Natural killer cell (primary cell): ENCODE data around the gene GJB4. TPM values are rescaled to one million over a fixed set of nuclear protein-coding genes. Genes with fewer than 3 reads are reported as not detected.
A peak's percentile ranks its signal among the peaks of the same experiment; 100 is the strongest.

ENCODE experiments used
- ATAC-seq, 3 donors: fragments of 150-1000 bp in 2 of 3; fragments of 200-7000 bp in 1 of 3; cut with Tn5 transposase; 1 replicate in 1 of 3; 2 replicates in 2 of 3; pipeline ENCODE4 v1.10.0; 2021; ENCODE audit warnings: mild to moderate bottlenecking in 2 of 3, moderate library complexity in 2 of 3
- DNase-seq, 2 donors: peaks; one replicate each; pipeline versions ENCODE4 v3.0.0 to v3.0.0-alpha.2; 2013 to 2021; ENCODE audit warnings: mixed read lengths in 1 of 2
- H3K27ac ChIP-seq: one replicate; pipeline ENCODE4 v1.5.1; 2013; ENCODE audit warnings: mild to moderate bottlenecking, low read length
- H3K27me3 ChIP-seq: one replicate; pipeline ENCODE4 v1.6.1; 2013; ENCODE audit warnings: low read length; ENCODE audit not compliant: control insufficient read depth, insufficient read depth
- H3K36me3 ChIP-seq: one replicate; pipeline ENCODE4 v1.6.1; 2013; ENCODE audit warnings: low read length; ENCODE audit not compliant: control insufficient read depth, insufficient read depth
- H3K4me1 ChIP-seq: one replicate; pipeline ENCODE4 v1.6.1; 2013; ENCODE audit warnings: low read length; ENCODE audit not compliant: control insufficient read depth, insufficient read depth
- H3K4me3 ChIP-seq: one replicate; pipeline ENCODE4 v1.5.1; 2013; ENCODE audit warnings: low read length
- H3K9me3 ChIP-seq: one replicate; pipeline ENCODE4 v1.6.1; 2013; ENCODE audit warnings: low read length; ENCODE audit not compliant: control insufficient read depth, insufficient read depth
- H3K27ac Mint-ChIP-seq, 2 donors: one replicate each; pipeline ENCODE4 v1.8.0; 2022; ENCODE audit warnings: mild to moderate bottlenecking in 2 of 2, mixed read lengths in 2 of 2, moderate library complexity in 1 of 2
- H3K27me3 Mint-ChIP-seq, 2 donors: one replicate each; pipeline ENCODE4 v1.8.0; 2022; ENCODE audit warnings: low read depth in 2 of 2, mixed read lengths in 2 of 2
- H3K36me3 Mint-ChIP-seq: one replicate; pipeline ENCODE4 v1.8.0; 2022; ENCODE audit warnings: mixed read lengths
- H3K4me1 Mint-ChIP-seq, 2 donors: one replicate each; pipeline ENCODE4 v1.8.0; 2022; ENCODE audit warnings: mixed read lengths in 2 of 2
- H3K4me3 Mint-ChIP-seq: one replicate; pipeline ENCODE4 v1.8.0; 2022; ENCODE audit warnings: mild to moderate bottlenecking, moderate library complexity, mixed read lengths
- H3K9me3 Mint-ChIP-seq, 2 donors: one replicate each; pipeline ENCODE4 v1.8.0; 2022; ENCODE audit warnings: mixed read lengths in 2 of 2
- WGBS: methylation state at CpG from one replicate; pipeline ENCODE4 v1.1.7; 2013; ENCODE audit warnings: missing lambda C conversion rate; ENCODE audit not compliant: insufficient coverage; 5-methylcytosine and 5-hydroxymethylcytosine counted together
- intact Hi-C: fragments of 100-400 bp; cut with micrococcal nuclease; formaldehyde crosslinking; loops from one replicate; pipeline ENCODE4 v1.14.2; 2022
- total RNA-seq, 4 donors: library from RNA; stranded (reverse); fragments of 120-200 nt in 1 of 4; gene quantifications; one replicate each; pipeline versions ENCODE4 v1.2.3 to v1.2.4, GENCODE V29; 2013 to 2022
- TF ChIP-seq, protein P1 (sequence below): fragments of 200-600 bp; IDR thresholded peaks from one replicate; pipeline ENCODE4 v1.8.0; 2022; ENCODE audit warnings: antibody characterized with exemption

The GJB4 gene
- total RNA-seq, 3 donors from 2014 or later (not counting 1 experiment from before 2014, with no cell fraction given) = not detected

DNA sequence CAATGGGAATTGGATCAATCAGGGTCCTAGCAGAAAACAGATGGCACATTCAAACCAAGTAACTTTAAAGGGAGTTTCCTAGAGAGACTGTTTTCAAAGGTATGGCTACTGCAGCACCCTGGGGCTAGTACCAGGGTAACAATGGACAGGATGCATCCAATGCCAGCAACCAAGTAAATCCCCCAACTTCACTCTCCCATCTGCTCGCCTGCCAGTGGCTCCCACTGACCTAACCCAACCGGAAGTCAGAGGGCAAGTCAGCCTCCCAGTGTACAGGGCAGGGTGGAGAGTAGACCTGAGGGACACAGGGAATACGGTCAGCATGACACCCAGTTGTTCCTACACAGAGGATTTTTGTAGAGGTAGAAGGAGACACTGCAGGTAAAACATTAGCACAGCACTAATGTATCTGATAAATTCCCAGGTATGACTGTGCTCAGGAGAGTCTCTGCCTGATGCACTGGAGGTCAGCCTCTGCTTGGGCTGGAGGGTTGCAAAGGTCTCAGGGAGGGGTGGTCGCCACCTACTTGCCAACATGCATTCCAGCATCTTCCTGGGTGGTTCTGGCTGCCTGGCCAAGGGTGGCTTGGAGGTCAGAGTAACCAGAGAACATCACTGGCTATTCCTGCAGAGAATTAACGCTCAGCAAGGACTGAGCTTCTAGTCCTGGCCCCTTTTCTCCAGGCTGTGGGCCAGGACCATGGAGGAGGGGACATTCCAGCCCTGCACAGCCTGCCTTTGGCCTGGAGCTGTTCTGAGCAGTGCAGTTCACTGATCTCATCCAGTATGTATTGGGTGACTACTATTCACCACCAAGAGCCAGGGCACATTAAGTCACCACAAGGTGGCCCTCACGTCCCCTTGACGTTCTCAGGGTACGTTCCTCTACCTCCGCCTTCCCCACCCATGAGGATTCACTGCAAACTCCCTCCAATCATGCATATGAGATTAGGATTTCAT lies 28.2 kb downstream of the GJB4 start:
- Histone ChIP-seq H3K36me3 (no peaks in the 10 kb centered on the region), H3K4me1 (peaks cover 9% of the 10 kb centered on the region), H3K4me3 (no peak overlapping the region), H3K9me3 (no peaks in the 10 kb centered on the region), H3K27ac (no peak overlapping the region), H3K27me3 (peaks cover 3% of the 10 kb centered on the region)
- ATAC-seq = no peak
- Mint-ChIP-seq H3K36me3 (no peaks in the 10 kb centered on the region), H3K4me3 (no peak overlapping the region), H3K4me1 (peaks cover 5 to 13% of the 10 kb centered on the region in 2 donors), H3K27me3 (peaks cover 28 to 29% of the 10 kb centered on the region in 2 donors), H3K9me3 (no peaks in the 10 kb centered on the region), H3K27ac (no peak overlapping the region)
- WGBS = 66% methylated on average over 9 of the region's 9 CpGs
- DNase-seq = no peak
- intact Hi-C loops = loop anchor here (5.0 kb wide), 1 partner anchor 985 kb away; no protein-coding TSS in a partner anchor
- TF ChIP-seq, protein P1, sequence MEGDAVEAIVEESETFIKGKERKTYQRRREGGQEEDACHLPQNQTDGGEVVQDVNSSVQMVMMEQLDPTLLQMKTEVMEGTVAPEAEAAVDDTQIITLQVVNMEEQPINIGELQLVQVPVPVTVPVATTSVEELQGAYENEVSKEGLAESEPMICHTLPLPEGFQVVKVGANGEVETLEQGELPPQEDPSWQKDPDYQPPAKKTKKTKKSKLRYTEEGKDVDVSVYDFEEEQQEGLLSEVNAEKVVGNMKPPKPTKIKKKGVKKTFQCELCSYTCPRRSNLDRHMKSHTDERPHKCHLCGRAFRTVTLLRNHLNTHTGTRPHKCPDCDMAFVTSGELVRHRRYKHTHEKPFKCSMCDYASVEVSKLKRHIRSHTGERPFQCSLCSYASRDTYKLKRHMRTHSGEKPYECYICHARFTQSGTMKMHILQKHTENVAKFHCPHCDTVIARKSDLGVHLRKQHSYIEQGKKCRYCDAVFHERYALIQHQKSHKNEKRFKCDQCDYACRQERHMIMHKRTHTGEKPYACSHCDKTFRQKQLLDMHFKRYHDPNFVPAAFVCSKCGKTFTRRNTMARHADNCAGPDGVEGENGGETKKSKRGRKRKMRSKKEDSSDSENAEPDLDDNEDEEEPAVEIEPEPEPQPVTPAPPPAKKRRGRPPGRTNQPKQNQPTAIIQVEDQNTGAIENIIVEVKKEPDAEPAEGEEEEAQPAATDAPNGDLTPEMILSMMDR = no peak

DNA sequence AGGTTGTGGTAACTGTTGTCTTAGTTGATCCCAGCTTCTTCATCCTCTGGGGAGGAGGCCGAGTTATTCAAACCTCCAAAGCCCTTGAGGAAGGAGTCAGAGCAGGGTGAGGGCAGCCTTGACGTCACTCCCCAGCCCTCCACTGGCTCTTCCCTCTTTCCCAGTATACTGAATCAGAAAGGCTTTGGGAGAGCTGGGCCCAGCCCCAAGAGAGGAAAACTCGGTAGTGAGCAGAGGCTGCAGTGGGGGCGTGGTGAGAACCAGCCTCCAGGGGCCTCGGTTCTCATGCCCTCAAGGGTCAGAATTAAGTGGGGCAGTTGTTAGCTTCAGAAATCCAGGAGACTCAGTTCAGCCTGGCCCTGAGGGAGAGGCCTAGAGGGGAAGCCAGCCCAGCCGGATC lies 31.4 kb downstream of the GJB4 start:
- no peak overlapping the region for H3K4me3 Mint-ChIP-seq
- H3K36me3 Mint-ChIP-seq = no peaks in the 10 kb centered on the region
- H3K4me1 ChIP-seq = peaks cover 9% of the 10 kb centered on the region
- no peaks in the 10 kb centered on the region for H3K9me3 ChIP-seq
- H3K4me1 Mint-ChIP-seq = peaks cover 5 to 13% of the 10 kb centered on the region in 2 donors
- no peak overlapping the region for H3K27ac ChIP-seq
- intact Hi-C loops = no loop called here
- no peaks in the 10 kb centered on the region for H3K9me3 Mint-ChIP-seq
- ATAC-seq (no peak), DNase-seq (no peak)
- TF ChIP-seq, protein P1 = no peak
- no peak overlapping the region for H3K27ac Mint-ChIP-seq
- H3K4me3 ChIP-seq = no peak overlapping the region
- peaks cover 3% of the 10 kb centered on the region for H3K27me3 ChIP-seq
- 80% methylated on average over 6 of the region's 6 CpGs for WGBS
- H3K36me3 ChIP-seq = no peaks in the 10 kb centered on the region
- peaks cover 13 to 17% of the 10 kb centered on the region in 2 donors for H3K27me3 Mint-ChIP-seq

DNA sequence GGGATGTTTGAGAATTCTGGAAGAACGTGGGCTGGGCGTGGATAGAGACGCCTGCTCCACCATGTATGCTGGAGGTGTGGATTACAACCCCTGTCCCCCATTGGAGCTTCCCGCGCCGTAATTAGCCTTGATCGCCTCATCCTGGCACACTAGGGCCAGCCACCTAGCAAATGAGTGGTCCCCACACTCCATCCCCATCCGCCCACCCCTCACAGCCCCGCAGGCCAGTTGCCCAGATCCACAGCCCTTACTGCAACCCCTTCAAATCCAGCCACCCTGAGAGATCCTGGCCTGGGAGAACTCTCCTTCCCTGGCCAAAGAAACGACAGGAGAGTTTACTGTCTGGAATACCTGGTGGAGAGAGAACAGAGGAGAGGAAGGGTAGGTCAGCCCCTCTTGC lies 32.9 kb downstream of the GJB4 start:
- Mint-ChIP-seq H3K9me3 (no peaks in the 10 kb centered on the region), H3K4me1 (peaks cover 5 to 7% of the 10 kb centered on the region in 2 donors), H3K27ac (no peak overlapping the region), H3K4me3 (no peak overlapping the region), H3K27me3 (peaks cover 13 to 14% of the 10 kb centered on the region in 2 donors), H3K36me3 (no peaks in the 10 kb centered on the region)
- H3K27ac ChIP-seq = no peak overlapping the region
- no peaks in the 10 kb centered on the region for H3K36me3 ChIP-seq
- H3K27me3 ChIP-seq = peaks cover 3% of the 10 kb centered on the region
- intact Hi-C loops = no loop called here
- no peaks in the 10 kb centered on the region for H3K9me3 ChIP-seq
- 70% methylated on average over 9 of the region's 10 CpGs for WGBS
- peak in 1 of 3 donors; percentile 8 for ATAC-seq
- H3K4me1 ChIP-seq = peaks cover 5% of the 10 kb centered on the region
- TF ChIP-seq, protein P1 = no peak
- H3K4me3 ChIP-seq = no peak overlapping the region
- no peak for DNase-seq
